GM12865 (cell line): Measurements from ENCODE around the gene AFF2.

Experiments
- DNase-seq: peaks from one replicate; pipeline ENCODE4 v3.0.0; 2010; ENCODE audit warnings: low read depth
- H3K4me3 ChIP-seq: 2 replicates; pipeline ENCODE4 v1.5.1; 2011; ENCODE audit warnings: mild to moderate bottlenecking, low read depth, low read length, control low read depth
- TF ChIP-seq, protein P1 (sequence below): IDR thresholded peaks from 2 replicates; pipeline ENCODE4 v1.5.1; 2011; ENCODE audit warnings: low read length, control low read depth, low read depth, inconsistent platforms; ENCODE audit not compliant: insufficient read depth; ENCODE audit errors: missing control alignments

The AFF2 gene

DNA sequence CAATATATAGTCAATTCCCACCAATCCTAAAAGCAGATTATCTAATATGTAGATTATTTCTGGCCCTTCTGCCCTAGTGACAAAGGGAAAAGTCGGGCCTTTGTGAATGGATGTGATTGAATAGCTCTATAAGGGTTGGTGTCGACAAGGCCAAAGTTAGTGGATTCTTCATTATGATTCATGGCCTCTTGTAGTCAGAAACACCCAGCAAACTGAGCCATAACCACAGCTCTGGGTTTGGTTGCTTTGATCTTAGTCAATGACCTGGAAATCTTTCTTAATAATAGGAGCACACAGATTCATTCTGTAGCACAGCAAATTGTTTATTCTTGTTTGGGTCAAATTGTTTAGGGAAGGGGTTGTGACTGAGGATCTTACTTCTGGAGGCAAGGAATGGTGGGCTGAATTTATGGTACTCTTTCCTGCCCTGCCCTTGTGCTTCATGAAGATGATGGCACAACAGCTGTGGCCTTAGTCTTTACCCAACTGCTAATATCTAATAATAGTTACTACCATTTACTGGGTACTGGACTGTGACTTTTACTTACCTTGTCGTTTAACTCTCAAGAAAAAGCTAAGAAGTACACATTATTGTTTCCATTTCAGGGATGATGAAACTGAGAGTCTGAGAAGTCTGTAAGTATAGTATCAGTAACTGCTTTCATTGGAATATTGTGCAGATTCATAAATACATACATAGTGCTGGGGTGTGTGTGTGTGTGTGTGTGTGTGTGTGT lies 74.0 kb downstream of the AFF2 start:
- TF ChIP-seq, protein P1, sequence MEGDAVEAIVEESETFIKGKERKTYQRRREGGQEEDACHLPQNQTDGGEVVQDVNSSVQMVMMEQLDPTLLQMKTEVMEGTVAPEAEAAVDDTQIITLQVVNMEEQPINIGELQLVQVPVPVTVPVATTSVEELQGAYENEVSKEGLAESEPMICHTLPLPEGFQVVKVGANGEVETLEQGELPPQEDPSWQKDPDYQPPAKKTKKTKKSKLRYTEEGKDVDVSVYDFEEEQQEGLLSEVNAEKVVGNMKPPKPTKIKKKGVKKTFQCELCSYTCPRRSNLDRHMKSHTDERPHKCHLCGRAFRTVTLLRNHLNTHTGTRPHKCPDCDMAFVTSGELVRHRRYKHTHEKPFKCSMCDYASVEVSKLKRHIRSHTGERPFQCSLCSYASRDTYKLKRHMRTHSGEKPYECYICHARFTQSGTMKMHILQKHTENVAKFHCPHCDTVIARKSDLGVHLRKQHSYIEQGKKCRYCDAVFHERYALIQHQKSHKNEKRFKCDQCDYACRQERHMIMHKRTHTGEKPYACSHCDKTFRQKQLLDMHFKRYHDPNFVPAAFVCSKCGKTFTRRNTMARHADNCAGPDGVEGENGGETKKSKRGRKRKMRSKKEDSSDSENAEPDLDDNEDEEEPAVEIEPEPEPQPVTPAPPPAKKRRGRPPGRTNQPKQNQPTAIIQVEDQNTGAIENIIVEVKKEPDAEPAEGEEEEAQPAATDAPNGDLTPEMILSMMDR = no peak
- H3K4me3 ChIP-seq = no peak overlapping the region
- peak; percentile 9 for DNase-seq

DNA sequence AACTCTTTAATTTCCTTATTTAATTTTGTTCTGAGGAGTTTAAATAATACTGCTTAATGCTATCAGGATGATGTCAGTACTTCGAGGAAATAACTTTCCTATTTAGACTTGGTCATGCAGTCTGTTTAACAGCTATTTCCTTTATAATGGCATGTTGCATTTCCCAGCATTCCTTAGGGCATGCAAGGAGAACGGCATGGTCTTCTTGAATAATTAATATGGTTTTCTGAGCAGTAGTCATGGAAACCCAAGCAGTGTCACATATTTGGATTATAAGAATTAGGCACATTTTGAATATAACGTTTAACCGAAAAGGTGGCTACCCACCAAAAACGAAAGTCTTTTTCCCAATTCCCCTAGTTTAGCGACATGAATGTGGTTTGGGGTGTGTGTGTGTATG lies 76.0 kb downstream of the AFF2 start:
- no peak for DNase-seq
- no peak overlapping the region for H3K4me3 ChIP-seq
- TF ChIP-seq, protein P1 = no peak

DNA sequence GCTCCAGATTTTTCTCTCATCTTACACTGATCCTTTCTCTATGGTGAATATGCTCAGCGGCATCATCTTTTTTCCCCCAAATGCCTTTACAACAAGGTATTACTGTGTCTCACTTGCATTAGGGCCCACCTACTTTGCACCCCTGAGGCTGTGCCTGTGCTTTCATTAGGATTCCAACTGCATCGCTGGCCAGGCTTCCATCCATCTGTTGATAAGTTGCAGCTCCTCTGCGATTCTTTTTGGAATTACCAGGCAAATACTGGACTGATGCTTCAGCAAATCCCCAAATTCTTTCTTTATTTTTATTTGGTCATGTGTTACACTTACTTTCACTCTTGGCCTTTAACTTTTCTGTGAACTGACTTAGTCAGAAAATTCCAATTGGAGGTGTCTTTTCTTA lies 77.3 kb downstream of the AFF2 start:
- no peak overlapping the region for H3K4me3 ChIP-seq
- TF ChIP-seq, protein P1 = no peak
- DNase-seq = no peak

DNA sequence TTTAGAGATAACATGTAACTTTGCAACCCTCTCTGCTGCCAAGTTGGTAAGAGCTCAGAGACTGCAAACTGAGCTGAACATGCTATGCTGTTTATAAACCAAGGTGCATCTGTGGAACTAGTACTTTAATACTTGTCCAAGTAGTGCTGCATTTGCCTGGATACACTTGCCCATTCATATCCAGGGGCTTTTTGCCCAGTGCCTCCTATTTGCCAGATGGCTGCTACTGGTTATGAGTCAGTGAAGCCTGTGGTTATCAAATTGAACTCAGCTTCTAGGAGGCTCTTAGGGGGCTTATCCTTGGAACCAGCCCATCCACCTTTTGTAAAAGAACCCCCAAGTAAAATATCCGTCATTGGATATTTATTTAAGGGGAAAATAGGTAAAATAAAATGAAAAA lies 79.6 kb downstream of the AFF2 start:
- no peak for DNase-seq
- H3K4me3 ChIP-seq = no peak overlapping the region
- TF ChIP-seq, protein P1 = no peak

DNA sequence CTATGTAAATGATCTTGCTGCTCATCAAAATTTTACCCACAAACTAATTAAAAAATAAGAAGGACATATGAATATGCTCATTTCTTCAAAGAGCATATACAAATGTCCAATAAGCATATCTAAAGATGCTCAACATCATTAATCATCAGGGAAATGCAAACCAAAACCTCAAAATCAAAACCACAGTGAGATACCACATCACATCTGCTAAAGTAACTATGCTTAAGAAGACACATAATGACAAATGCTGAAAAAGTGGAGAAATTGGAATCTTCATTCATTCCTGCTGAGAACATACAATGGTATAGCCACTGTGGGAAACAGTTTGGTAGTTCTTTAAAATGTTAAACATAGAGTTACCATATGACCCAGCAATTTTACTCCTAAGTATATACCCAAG lies 81.9 kb downstream of the AFF2 start:
- TF ChIP-seq, protein P1 = no peak
- no peak for DNase-seq
- H3K4me3 ChIP-seq = no peak overlapping the region

DNA sequence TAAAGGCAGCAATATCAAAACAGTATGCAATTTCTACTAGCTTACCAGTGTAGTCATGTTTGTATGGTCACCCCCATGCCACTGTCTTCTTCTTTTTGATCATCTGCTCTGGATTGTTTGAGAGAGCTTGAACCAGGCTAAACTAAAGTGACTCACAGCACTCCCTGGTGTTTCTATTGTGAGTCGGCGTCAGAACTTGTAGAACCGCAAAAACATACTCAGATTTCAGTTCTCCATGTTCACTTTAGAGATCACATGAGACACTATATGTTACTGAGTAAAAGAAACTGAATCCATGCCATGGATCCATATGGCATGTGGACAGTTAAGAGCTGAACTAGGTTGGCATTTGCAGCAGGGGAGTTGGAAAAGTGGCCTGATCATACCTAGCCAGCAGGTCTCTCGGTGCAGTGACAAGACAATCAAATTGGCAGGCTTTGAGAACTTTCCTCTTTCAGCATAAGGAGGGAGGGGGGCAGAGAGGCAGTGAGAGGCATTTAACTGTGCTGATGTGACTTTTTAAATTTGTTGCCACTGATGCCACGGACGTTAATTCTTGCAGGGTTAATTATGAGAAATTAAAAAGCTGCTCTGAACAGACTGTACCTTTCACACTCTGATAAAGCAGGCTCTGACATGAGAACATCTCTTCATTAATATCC lies 88.4 kb downstream of the AFF2 start:
- TF ChIP-seq, protein P1 = no peak
- no peak for DNase-seq
- no peak overlapping the region for H3K4me3 ChIP-seq
